ENCODE data around the gene TOM1L2.

GRCh38 chr17:17795946-17796786 is 176.0 kb downstream of the TOM1L2 start:
- no peak for TF ChIP-seq CTCF (IDR thresholded peaks at IDR 0.05)
- no peak for TF ChIP-seq POLR2A (IDR thresholded peaks at IDR 0.05)

All from lower leg skin (tissue), 3 donors.